Suppressor macrophage (primary cell): ENCODE data around the gene ELMO1.
A peak's percentile ranks its signal among the peaks of the same experiment; 100 is the strongest.

ENCODE experiments used
- DNase-seq, 4 experiments: peaks; one replicate each; pipeline ENCODE4 v3.0.0-alpha.2; 2020 to 2022
- total RNA-seq, 17 experiments: gene quantifications; one replicate each; lab custom pipeline; 2026; ENCODE audit warnings: mixed read lengths in 6 of 17, inconsistent platforms in 3 of 17; lab: John Stamatoyannopoulos, UW

Gene ELMO1, protein sequence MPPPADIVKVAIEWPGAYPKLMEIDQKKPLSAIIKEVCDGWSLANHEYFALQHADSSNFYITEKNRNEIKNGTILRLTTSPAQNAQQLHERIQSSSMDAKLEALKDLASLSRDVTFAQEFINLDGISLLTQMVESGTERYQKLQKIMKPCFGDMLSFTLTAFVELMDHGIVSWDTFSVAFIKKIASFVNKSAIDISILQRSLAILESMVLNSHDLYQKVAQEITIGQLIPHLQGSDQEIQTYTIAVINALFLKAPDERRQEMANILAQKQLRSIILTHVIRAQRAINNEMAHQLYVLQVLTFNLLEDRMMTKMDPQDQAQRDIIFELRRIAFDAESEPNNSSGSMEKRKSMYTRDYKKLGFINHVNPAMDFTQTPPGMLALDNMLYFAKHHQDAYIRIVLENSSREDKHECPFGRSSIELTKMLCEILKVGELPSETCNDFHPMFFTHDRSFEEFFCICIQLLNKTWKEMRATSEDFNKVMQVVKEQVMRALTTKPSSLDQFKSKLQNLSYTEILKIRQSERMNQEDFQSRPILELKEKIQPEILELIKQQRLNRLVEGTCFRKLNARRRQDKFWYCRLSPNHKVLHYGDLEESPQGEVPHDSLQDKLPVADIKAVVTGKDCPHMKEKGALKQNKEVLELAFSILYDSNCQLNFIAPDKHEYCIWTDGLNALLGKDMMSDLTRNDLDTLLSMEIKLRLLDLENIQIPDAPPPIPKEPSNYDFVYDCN
- total RNA-seq, result 19.3 to 68.1 (median 37.8) reads per million in 17 experiments

GRCh38 chr7:37448636-37449361 lies at the start of gene ELMO1:
TSS of gene ELMO1 (minus strand) at chr7:37448864. CDS start at chr7:37342690, 106,174 bp downstream.
- peak; percentile 90 to 95 (median 94) for DNase-seq

DNA sequence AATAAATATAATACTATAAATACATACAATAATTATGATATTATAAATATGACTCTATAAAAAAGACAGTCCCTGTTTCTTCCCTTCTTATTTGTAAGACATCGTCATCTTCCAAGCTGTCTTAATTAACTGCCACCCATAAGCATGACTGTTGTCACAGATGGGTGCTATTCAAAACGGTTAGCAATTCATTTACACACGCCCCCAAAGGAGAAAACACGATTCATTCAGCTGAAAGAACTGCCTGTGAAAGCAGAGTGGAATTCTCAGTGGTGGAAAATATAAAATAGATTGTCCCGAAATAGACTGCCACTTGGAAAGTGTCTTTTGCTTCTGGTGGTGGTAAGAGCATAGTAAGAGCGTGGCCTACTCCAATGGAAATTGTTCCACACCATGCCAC lies 48.9 kb upstream of the ELMO1 start:
- DNase-seq, result no peak

- peak; percentile 56 to 73 (median 63) for DNase-seq
Observed at GRCh38 chr7:37495574-37496184, 47.0 kb upstream of the ELMO1 start.

DNA sequence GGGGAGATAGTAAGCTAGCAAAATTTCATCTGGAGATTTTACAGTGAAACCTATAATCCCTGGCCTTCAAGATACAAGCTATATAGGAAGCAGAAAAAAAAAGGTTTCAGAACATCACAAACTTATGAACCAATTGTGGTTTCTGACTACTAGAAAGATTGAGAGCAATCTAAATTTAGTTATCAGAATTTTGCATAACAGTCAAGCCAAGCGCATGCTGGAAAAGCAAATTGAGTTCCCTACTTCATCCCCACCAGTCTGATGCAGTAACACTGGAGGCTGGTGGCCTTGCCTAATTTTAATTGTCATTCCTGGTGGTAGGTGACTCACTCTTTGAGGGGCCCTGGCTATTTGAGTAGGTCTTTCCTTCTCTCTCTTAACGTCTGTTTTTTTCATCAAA lies 46.3 kb upstream of the ELMO1 start:
- DNase-seq, result peak; percentile 52 to 72 (median 58)

- DNase-seq, result no peak
Observed at GRCh38 chr7:37493810-37494209, 45.1 kb upstream of the ELMO1 start.

- DNase-seq, result no peak
Observed at GRCh38 chr7:37493123-37493522, 44.5 kb upstream of the ELMO1 start.

GRCh38 chr7:37491919-37492694 lies 43.4 kb upstream of the ELMO1 start:
- DNase-seq, result no peak

DNA sequence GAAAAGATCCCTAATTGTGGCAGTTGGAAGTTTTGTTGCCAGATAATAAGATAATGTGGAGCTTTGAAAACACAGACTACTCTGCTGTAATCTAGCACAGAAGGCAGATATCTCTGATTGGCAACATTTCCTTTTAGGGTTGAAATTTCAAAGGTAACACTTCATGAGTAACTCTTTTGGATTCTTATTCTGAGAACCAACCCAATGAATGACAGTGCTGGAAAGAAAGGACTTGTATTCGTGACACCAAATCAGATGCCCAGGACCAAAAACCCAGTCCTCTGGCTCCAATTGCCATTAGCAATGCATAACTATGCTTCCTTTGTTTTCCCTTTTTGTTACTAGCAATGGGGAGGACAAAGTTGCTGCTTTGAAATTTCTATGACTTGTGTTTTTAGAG lies 41.0 kb upstream of the ELMO1 start:
- no peak for DNase-seq

GRCh38 chr7:37488163-37488764 lies 39.6 kb upstream of the ELMO1 start:
- DNase-seq, result peak; percentile 17 to 64 (median 60)

- DNase-seq, result no peak
Observed at GRCh38 chr7:37484426-37485073, 35.9 kb upstream of the ELMO1 start.

- no peak for DNase-seq
Observed at GRCh38 chr7:37483627-37484026, 35.0 kb upstream of the ELMO1 start.

DNA sequence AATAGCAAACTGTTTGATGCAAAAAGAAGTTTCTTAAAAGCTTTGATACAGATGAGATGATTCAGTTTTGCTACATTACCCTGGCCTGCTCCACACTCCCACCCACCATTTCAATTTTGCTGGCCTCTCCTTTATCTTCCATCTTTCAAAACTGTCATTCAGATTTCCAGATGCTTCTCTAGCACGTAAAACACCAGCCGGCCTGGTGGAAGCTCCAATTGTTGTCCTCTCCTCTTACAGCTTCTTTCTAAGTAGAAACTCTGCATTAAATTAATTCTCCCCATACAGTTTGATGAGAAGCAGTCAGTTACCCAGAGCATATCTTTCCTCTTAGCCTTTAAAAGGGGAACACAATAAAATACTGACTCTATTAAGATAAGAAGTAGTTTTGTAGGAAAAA lies 34.3 kb upstream of the ELMO1 start:
- DNase-seq, result no peak

- no peak for DNase-seq
Observed at GRCh38 chr7:37482505-37482904, 33.8 kb upstream of the ELMO1 start.

DNA sequence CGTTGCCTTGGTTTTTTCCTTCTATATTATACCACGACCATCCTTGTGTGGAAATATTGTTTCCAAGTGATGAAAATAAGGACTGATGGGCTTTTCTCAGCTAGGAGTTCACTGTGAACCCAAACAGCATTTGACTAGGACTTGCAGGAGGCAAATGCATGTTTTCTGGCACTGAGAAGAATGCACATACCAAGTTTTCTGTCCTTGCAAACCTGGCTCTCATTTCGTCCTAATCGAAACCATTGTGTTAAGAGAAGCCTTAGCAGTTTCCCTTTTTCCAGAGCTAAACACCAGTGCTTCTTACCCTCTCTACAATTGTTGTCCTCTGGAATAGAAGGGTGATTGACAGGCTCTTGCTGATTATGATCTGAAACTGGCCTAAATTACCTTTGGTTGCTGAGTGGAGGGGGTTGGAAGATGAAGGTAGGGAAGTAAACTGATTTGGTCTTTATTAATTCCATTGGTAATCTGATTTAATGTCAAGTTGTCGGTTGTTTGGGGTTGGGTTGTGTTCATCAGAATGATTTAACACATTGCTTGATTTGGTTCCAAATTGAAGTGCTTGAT lies 33.1 kb upstream of the ELMO1 start:
- DNase-seq, result no peak

DNA sequence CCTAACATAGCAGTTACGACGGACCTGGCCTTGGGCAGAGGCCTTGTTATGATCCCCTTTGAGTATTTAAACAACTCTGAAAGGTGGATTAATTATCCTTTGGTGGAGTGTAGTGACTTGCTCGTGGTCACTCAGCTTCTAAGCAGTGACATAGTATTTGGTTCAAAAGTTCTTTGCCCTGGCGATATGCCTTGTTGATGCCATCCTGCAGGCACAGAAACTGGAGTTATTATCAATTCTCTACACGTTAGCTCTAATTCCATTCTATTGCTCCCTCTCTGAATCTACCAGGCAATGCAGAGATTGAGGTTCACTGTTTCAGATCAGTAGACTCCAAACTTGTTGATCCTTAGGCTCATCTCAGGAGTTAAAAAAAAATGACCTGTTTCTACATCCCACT lies 32.5 kb upstream of the ELMO1 start:
- DNase-seq, result no peak

DNA sequence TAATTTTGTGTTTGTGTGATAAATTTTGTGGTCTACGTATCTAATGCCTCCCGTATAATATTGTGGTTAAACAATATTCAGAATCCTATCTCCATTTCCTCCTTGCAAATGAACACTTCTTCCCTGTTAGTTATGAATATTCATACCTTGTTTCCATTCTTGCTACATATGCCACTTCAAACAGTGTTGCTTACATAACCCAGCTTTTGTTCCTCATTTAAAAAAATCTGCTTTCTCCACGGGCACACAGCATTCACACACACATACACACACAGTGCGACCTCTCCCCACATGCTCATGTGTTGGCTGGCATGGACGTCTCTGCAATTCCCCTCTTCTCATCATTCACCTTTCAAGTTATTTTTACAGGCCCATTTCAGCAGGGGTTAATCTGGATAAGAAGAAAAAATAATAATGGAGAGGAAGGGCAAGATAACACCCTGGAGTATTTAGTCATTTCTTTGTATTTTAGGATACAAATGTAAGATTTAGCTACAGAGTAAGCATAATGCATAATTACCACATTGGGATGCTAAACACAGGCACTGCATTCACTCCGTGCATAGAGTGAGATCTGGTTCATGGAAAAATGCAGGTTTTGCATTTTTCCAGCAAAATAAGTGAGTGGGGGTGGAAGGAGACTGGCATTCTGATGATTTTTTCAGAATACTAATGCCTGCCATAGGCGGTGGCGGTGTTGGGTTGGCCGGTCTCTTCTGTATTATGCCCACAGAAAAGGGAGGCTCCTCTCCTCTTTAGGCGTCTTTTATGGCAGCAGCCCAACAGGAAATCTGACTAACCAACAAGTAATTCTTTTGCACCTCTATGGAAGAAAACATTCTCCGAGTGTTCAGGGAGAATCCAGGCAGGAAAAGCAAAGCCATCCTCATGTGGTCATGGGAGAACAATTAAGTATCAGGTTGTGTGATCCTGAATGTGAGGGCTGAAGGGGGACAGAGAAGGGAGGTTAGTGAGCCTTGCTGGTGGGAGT lies 31.7 kb upstream of the ELMO1 start:
- peak; percentile 31 to 78 (median 54) for DNase-seq

DNA sequence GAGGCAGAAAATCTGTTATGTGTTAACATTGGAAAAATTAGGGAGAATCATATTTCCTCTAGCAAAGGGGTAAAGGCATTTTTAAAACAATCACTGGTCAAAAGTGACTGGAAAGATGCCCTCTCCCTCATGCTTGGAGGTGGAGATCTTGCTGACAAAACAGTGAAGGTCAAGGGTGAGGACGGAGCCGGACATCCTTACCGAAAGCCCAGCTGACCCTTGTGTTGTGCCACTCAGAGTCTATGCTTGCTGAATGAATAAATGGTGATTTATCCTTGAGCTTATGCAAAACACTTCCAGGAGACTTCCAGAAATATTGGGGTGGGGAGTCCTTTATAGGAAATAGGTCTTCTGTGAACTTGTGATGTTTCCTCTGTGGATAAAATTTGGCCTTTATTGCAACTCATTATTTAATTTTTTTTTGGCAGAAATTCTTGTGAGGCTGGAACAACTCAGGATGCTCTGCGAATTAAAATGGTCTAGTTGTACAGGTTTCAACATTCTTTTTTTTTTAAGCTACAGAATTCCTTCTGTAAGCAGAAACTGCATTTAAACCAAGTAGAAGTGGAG lies 28.3 kb upstream of the ELMO1 start:
- no peak for DNase-seq

- DNase-seq, result no peak
Observed at GRCh38 chr7:37476428-37476827, 27.8 kb upstream of the ELMO1 start.

DNA sequence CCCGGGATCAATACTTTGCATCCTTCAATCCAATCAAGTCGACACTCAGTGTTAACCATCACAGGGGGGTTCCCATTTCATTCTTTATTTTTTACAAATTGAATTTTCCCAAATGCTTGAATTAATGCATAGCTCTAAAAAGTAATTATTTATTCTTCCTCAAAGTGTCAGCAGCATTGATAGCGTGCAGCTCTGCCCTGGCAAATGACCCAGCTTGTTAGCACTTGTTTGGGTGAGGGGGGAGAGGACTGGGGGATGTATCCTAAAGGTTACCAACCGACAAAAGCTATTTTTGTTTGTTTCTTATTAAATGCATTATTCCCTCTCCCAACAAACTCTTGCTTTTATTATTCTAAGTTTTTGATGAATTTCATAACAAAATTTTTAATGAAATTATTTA lies 27.0 kb upstream of the ELMO1 start:
- no peak for DNase-seq
